Aorta (tissue), 5 donors: Measurements from ENCODE around the gene CNTF. TPM values are rescaled to one million over a fixed set of nuclear protein-coding genes. Genes with fewer than 3 reads are reported as not detected.
"Not testable (repeated sequence)": the region's sequence is repeated elsewhere in the genome, so short reads cannot be mapped to it uniquely, and the experiment has no call there.

ENCODE experiments used
- ATAC-seq: fragments of 200-7000 bp; cut with Tn5 transposase; one replicate; pipeline ENCODE4 v1.9.1; 2022; ENCODE audit warnings: moderate library complexity; ENCODE audit not compliant: low FRiP score
- DNase-seq, 2 donors: peaks; one replicate each; pipeline ENCODE4 v3.0.0-alpha.2; 2020
- H3K27ac ChIP-seq, 2 donors: one replicate each; pipeline ENCODE4 v1.5.1; 2013; ENCODE audit warnings: low read length in 2 of 2, mild to moderate bottlenecking in 2 of 2, moderate library complexity in 2 of 2, control low read depth in 1 of 2, inconsistent platforms in 1 of 2, low read depth in 1 of 2
- H3K27me3 ChIP-seq, 2 donors: one replicate each; pipeline ENCODE4 v1.6.1; 2013; ENCODE audit warnings: control low read depth in 1 of 2, low read length in 1 of 2, mild to moderate bottlenecking in 1 of 2, moderate library complexity in 1 of 2; ENCODE audit not compliant: insufficient read depth in 2 of 2, control insufficient read depth in 1 of 2
- H3K36me3 ChIP-seq, 2 donors: one replicate each; pipeline ENCODE4 v1.6.1; 2013; ENCODE audit warnings: control low read depth in 1 of 2, low read length in 1 of 2, mild to moderate bottlenecking in 1 of 2; ENCODE audit not compliant: insufficient read depth in 2 of 2, control insufficient read depth in 1 of 2
- H3K4me1 ChIP-seq, 2 donors: one replicate each; pipeline ENCODE4 v1.6.1; 2013; ENCODE audit warnings: low read length in 2 of 2, control low read depth in 1 of 2, mild to moderate bottlenecking in 1 of 2, moderate library complexity in 1 of 2; ENCODE audit not compliant: insufficient read depth in 2 of 2, control insufficient read depth in 1 of 2
- H3K4me3 ChIP-seq, 2 donors: one replicate each; pipeline ENCODE4 v1.5.1; 2013; ENCODE audit warnings: low read length in 2 of 2, control low read depth in 1 of 2, mild to moderate bottlenecking in 1 of 2
- H3K9me3 ChIP-seq: one replicate; pipeline ENCODE4 v1.6.1; 2013; ENCODE audit warnings: mild to moderate bottlenecking, low read length; ENCODE audit not compliant: control insufficient read depth
- WGBS, 2 donors: extraction: QIAGEN DNeasy Blood & Tissue Kit; methylation state at CpG; one replicate each; pipeline ENCODE4 v1.1.7; 2013; 5-methylcytosine and 5-hydroxymethylcytosine counted together
- intact Hi-C, 2 donors: fragments of 100-400 bp; cut with DNase I; formaldehyde crosslinking; loops; one replicate each; pipeline versions ENCODE4 v1.14.2 to v1.15.0; 2022
- long read RNA-seq, 2 donors: library from polyadenylated mRNA; unstranded; transcript quantifications; one replicate each; pipeline ENCODE4 v2.0.0, GENCODE V29; 2020 to 2021
- polyA plus RNA-seq, 2 donors: library from polyadenylated mRNA; stranded (reverse); fragments of 200-250 nt; gene quantifications; one replicate each; pipeline ENCODE4 v1.2.3, GENCODE V29; 2013
- total RNA-seq, 2 donors: library from RNA; stranded (reverse); fragmentation: NEBNext Ultra II Directional; extraction: Animal tissue kit (Norgen Biotek cat#: 25700); gene quantifications; one replicate each; pipeline ENCODE4 v1.2.1, GENCODE V29; 2021
- donor health status: healthy with polysubstance abuse.
- donor health status: Bipolar disorder and iron deficiency.
- donor health status: DM: no; HTN: no; CAD: no.
- donor health status: DM: no; HTN: no; CAD: no.
- donor health status: DM: yes; HTN: yes; CAD: no.

CNTF gene, protein sequence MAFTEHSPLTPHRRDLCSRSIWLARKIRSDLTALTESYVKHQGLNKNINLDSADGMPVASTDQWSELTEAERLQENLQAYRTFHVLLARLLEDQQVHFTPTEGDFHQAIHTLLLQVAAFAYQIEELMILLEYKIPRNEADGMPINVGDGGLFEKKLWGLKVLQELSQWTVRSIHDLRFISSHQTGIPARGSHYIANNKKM
- 1 to 10 TPM; 1.9 to 3.1 TPM for total RNA-seq
- 1 to 10 TPM in 1 of 2 donors, under 1 TPM in 1; 0.26 to 1.3 TPM for polyA plus RNA-seq
- long read RNA-seq, donor 1, result 0 reads
- long read RNA-seq, donor 2, result 0 reads

DNA sequence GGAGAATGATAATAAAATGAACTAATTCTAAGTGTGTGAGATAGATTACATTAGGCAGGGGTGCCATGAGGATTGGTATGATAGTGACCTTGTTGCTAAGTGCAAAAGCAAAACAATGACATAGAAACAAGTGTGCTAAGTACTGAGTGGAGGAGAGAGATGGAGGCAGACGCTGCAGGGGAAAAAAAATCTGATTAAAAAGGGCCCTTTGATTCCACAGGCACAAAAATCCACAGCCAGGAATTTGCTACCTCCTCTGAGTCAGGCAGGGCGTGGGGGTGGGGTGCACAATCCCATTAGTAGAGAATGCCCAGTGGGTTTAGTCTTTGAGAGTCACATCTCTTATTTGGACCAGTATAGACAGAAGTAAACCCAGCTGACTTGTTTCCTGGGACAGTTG lies at the start of gene CNTF:
CNTF (plus strand) TSS at position 322 of the 400 bp plus-strand sequence. CDS start 88 bp downstream, outside the sequence.
- no peaks in the 10 kb centered on the region for H3K27me3 ChIP-seq
- H3K4me3 ChIP-seq, result no peak within 1 kb of the TSS
- H3K4me1 ChIP-seq, result peaks cover 0 to 2% of the 10 kb centered on the region in 2 donors
- no peak within 1 kb of the TSS for H3K27ac ChIP-seq
- WGBS, 2 donors, result 67 to 77% methylated on average over 2 of the region's 2 CpGs
- DNase-seq (no peak), ATAC-seq (no peak)
- no peaks in the 10 kb centered on the region for H3K9me3 ChIP-seq
- H3K36me3 ChIP-seq, result peaks cover 3 to 6% of the 10 kb centered on the region in 2 donors
- intact Hi-C loops, result no loop called here

DNA sequence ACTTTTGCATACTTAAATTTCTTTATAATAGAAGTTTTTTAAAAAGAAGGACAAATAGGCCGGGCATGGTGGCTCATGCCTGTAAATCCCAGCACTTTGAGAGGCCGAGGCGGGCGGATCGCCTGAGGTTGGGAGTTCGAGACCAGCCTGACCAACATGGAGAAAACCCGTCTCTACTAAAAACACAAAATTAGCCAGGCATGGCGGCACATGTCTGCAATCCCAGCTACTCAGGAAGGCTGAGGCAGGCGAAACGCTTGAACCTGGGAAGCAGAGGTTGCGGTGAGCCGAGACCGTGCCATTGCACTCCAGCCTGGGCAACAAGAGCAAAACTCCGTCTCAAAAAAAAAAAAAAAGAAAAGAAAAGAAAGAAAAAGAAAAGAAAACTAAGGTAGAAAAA lies 49.6 kb upstream of the CNTF start:
- intact Hi-C loops, result loop anchor here (10.0 kb wide), 2 partner anchors 572 to 908 kb away; partner anchors contain the start of genes FAM111A (in 1 of the 2) and ZDHHC5 (in 1 of the 2)
- H3K9me3 ChIP-seq, result not testable (repeated sequence)
- H3K4me1 ChIP-seq, result peaks cover 4 to 19% of the 10 kb centered on the region in 2 donors

DNA sequence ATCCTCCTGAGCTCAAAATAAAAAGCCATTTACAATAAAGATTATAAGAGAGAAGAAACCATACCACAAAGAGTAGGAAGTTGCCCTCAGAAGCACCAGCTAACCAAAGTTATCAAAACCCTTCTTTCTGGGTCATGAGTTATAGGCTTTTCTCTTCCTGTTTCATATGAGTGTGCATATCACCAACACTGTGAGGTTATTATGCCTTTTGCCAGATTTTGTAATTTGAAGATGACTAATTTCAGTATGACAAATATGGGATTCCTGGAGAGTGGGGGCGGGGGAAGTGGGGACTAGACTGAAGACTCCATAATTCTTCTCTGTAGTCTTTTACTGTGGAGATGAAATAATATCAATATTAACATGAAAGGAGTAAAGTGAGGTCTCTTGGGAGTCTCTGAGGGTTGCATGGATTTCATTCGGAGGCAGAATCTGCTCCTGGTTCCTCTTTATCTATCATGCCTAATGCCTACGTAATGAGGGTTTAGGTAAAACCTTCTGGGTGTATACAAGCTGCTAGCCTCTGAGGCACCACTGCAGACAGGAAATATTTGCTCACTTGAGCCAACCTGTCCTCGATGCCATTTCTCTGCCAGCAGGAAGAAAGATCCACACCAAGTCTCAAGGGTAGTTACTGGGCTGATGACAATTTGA lies 48.9 kb upstream of the CNTF start:
- Histone ChIP-seq H3K4me3 (no peak overlapping the region), H3K27me3 (no peaks in the 10 kb centered on the region), H3K9me3 (no peaks in the 10 kb centered on the region), H3K27ac (peak overlapping the region; percentile 73 to 97), H3K4me1 (peaks cover 4 to 19% of the 10 kb centered on the region in 2 donors), H3K36me3 (no peaks in the 10 kb centered on the region)
- ATAC-seq (no peak), DNase-seq (peak; percentile 77 to 81)
- WGBS, 2 donors, result 22 to 29% methylated on average over 4 of the region's 4 CpGs
- intact Hi-C loops, result loop anchor here (10.0 kb wide), 2 partner anchors 571 to 909 kb away; partner anchors contain the start of genes FAM111A (in 1 of the 2) and ZDHHC5 (in 1 of the 2)

More for the DNA sequence above, 49.6 kb upstream of the CNTF start:
- not testable (repeated sequence) for H3K36me3 ChIP-seq, H3K27me3 ChIP-seq, H3K4me3 ChIP-seq, ATAC-seq, DNase-seq
- H3K27ac ChIP-seq, result peak overlapping the region; percentile 37 to 73
- 92 to 94% methylated on average over 14 of the region's 14 CpGs for WGBS, 2 donors

DNA sequence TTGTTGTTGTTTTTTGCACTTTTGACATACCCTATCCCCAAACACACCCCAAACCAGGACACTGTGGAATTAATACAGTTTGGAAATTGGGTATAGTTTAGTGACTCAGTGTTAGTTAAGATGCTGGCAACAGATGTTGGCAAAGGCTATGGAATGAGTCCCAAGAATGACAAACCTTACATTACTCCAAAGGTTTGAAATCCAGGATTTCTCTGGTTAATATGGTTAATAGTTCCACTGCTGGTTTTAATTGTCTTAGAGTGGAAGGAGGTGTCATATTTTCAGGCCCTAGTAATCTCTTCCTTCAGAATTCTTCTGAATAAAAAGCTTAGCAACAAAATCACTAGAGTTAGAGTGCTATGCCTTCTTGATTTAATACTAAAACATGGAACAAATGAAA lies 47.6 kb upstream of the CNTF start:
- H3K4me3 ChIP-seq, result no peak overlapping the region
- H3K27ac ChIP-seq, result peak overlapping the region in 1 of 2 donors; percentile 63
- ATAC-seq (no peak), DNase-seq (no peak)
- intact Hi-C loops, result loop anchor here (10.0 kb wide), 2 partner anchors 570 to 910 kb away; partner anchors contain the start of genes FAM111A (in 1 of the 2) and ZDHHC5 (in 1 of the 2)
- H3K4me1 ChIP-seq, result peaks cover 4 to 19% of the 10 kb centered on the region in 2 donors
- no peaks in the 10 kb centered on the region for H3K27me3 ChIP-seq
- H3K36me3 ChIP-seq, result no peaks in the 10 kb centered on the region
- no peaks in the 10 kb centered on the region for H3K9me3 ChIP-seq

DNA sequence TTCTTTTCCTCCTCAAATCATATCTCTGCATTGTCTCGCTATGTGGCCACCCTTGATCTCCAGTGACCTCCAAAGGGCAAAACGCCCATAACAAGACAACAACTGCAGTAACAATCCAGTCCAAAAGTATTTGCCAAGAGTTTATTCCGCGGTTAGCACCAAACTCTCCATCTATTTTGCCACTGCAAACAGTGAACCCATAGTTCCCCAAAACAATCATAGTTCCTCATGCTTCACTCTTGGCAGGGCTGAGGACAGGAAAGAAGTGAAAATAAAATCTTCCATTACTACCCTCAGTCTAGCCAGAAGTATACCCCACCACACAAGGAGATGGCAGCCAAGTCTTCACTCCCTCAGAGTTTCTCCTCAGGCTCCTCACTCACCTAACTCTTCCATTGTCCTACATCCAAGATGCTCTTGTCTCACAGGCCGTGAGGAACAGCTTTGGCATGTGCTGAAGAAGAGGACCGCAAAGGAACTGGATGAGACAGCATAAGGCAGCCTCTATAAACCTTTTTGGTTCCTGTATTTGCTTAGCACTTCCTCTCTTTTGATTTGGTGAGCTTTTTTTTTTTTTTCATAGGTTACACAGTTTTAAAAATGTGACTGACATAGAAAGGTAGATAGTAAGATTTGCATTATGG lies 47.0 kb upstream of the CNTF start, which contains the start of gene LPXN:
LPXN (minus strand) TSS at position 480 of the 644 bp plus-strand sequence; CDS start at position 396, 84 bp downstream.
- no peaks in the 10 kb centered on the region for H3K9me3 ChIP-seq
- peak within 1 kb of the TSS; percentile 63 to 77 for H3K27ac ChIP-seq
- intact Hi-C loops, result loop anchor here (10.0 kb wide), 2 partner anchors 569 to 911 kb away; partner anchors contain the start of genes FAM111A (in 1 of the 2) and ZDHHC5 (in 1 of the 2)
- H3K4me3 ChIP-seq, result no peak within 1 kb of the TSS
- no peaks in the 10 kb centered on the region for H3K27me3 ChIP-seq
- 63 to 70% methylated on average over 6 of the region's 6 CpGs for WGBS, 2 donors
- no peaks in the 10 kb centered on the region for H3K36me3 ChIP-seq
- ATAC-seq (no peak), DNase-seq (no peak)
- peaks cover 4 to 19% of the 10 kb centered on the region in 2 donors for H3K4me1 ChIP-seq

DNA sequence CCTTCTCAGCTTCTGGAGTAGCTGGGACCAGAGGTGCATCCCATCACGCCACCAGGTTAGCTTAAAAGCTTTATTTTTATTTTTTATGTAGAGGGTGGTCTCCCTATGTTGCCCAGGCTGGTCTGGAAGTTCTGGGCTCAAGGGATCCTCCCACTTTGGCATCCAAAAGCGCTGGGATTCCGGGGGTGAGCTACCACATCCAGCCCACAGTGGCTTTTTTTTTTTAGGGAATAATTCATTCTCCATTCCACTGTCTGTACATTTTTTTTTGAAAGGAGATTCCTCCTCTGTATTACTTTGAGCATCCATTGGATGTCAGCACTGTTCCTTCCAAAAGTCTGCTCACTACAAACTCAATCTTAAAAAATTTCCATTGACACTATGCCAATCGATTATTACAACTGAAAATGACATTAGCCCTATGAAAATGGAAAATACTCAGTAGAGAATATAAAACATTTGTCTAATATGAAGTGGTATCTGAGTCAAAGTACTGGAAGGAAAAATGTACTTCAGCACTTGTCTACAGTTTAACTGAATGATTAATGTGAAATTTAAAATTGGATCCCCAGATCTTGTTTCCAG lies 45.5 kb upstream of the CNTF start:
- H3K9me3 ChIP-seq, result no peaks in the 10 kb centered on the region
- H3K4me1 ChIP-seq, result peaks cover 4 to 16% of the 10 kb centered on the region in 2 donors
- H3K36me3 ChIP-seq, result no peaks in the 10 kb centered on the region
- intact Hi-C loops, result loop anchor here (10.0 kb wide), 2 partner anchors 568 to 912 kb away; partner anchors contain the start of genes FAM111A (in 1 of the 2) and ZDHHC5 (in 1 of the 2)
- peak overlapping the region; percentile 50 to 77 for H3K27ac ChIP-seq
- DNase-seq, result no peak
- no peak for ATAC-seq
- WGBS, 2 donors, result 38 to 40% methylated on average over 4 of the region's 4 CpGs
- peak overlapping the region; percentile 43 to 67 for H3K4me3 ChIP-seq
- H3K27me3 ChIP-seq, result no peaks in the 10 kb centered on the region

DNA sequence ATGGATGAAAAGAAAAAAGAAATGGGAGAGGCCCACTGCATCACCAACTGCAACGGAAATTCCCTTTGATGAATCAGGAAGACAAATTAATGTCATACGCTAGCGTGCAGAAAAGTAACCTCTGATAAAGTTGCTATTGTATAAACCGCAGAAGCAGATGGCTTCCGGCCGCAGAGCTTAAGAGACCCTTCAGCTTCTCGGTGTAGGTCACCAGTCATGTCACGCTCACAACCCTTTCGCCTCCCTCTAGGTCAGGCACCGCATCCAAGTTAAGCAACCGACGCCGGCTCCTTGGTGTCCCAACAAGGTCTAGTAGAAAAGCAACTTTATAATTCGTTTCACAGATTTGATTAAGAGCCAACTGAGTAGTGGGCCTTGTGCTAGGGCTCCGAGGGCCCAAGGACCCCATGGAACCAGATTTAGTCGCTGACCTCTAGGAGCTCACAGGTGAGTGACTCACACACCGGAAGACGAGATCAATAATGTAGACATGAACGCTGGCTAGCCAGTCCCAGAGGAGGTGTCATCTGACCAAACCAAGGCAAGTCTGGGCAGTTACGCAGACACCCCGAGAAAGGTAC lies 44.8 kb upstream of the CNTF start:
- WGBS, 2 donors, result 0% methylated on average over 21 of the region's 21 CpGs
- intact Hi-C loops, result loop anchor here (10.0 kb wide), 2 partner anchors 567 to 913 kb away; partner anchors contain the start of genes FAM111A (in 1 of the 2) and ZDHHC5 (in 1 of the 2)
- DNase-seq, result peak; percentile 78 to 85
- ATAC-seq, result no peak
- Histone ChIP-seq H3K4me3 (peak overlapping the region; percentile 43 to 67), H3K36me3 (no peaks in the 10 kb centered on the region), H3K9me3 (no peaks in the 10 kb centered on the region), H3K4me1 (peaks cover 4 to 16% of the 10 kb centered on the region in 2 donors), H3K27ac (peak overlapping the region; percentile 50 to 96), H3K27me3 (no peaks in the 10 kb centered on the region)
